A549 treated with ZK216348 at 1 μM for 4 hours (cell line): Measurements from ENCODE around the gene RLN3. TPM values are rescaled to one million over a fixed set of nuclear protein-coding genes. Genes with fewer than 3 reads are reported as not detected.

Experiments
- total RNA-seq: library from RNA; stranded (reverse); fragments of 200-300 nt; extraction: Qiagen RNA extraction; gene quantifications from 5 replicates; pipeline ENCODE4 v1.2.3, GENCODE V29; 2022; ENCODE audit warnings: low read depth

The RLN3 gene
- not detected in 5 replicates for total RNA-seq

GRCh38 chr19:14027856-14028450, at the start of gene RLN3:
RLN3 (plus strand) TSS chr19:14028148; CDS start chr19:14028205, 57 bp downstream.

GRCh38 chr19:14006085-14006765, 21.7 kb upstream of the RLN3 start, which contains the start of gene RFX1:
RFX1 (minus strand) TSS chr19:14006320; CDS start chr19:13993843, 12,477 bp downstream.

GRCh38 chr19:14031719-14032480, 4.0 kb downstream of the RLN3 start, which contains the start of gene IL27RA:
IL27RA (plus strand) TSS chr19:14031762; CDS start chr19:14031873, 111 bp downstream.

GRCh38 chr19:14061751-14062557, 34.0 kb downstream of the RLN3 start, which contains the start of gene PALM3:
PALM3 (minus strand) TSS chr19:14062076; CDS start chr19:14061980, 96 bp downstream.

GRCh38 chr19:14072535-14073260, 44.8 kb downstream of the RLN3 start, which contains the start of gene MISP3:
MISP3 (plus strand) TSS chr19:14072786; CDS start chr19:14073310, 524 bp downstream.

Other genes with a start within 250 kb of the RLN3 start
- gene ZSWIM4, start 232.7 kb upstream of the RLN3 start, total RNA-seq = 3.2 to 6.8 TPM (median 6.0 TPM) in 5 replicates
- gene NANOS3, start 151.0 kb upstream of the RLN3 start, total RNA-seq = 2.3 to 3.7 TPM (median 2.6 TPM) in 5 replicates
- gene BRME1, start 122.0 kb upstream of the RLN3 start, total RNA-seq = 0.14 to 0.85 TPM (median 0.56 TPM) in 4 of 5 replicates, not detected in the other
- 7.6 to 11.7 TPM (median 10.5 TPM) in 5 replicates for gene CC2D1A, start 121.9 kb upstream of the RLN3 start, total RNA-seq
- gene PODNL1, start 89.7 kb upstream of the RLN3 start, total RNA-seq = 0.95 to 1.7 TPM (median 1.0 TPM) in 5 replicates
- gene DCAF15, start 75.6 kb upstream of the RLN3 start, total RNA-seq = 14.5 to 26.5 TPM (median 22.0 TPM) in 5 replicates
- 2.2 to 6.5 TPM (median 5.8 TPM) in 5 replicates for gene RFX1, start 21.8 kb upstream of the RLN3 start, total RNA-seq
- 5.7 to 10.9 TPM (median 9.8 TPM) in 5 replicates for gene IL27RA, start 3.6 kb downstream of the RLN3 start, total RNA-seq
- gene PALM3, start 33.9 kb downstream of the RLN3 start, total RNA-seq = 1.4 to 3.5 TPM (median 1.8 TPM) in 5 replicates
- 2.1 to 5.4 TPM (median 3.9 TPM) in 5 replicates for gene MISP3, start 44.6 kb downstream of the RLN3 start, total RNA-seq
- not detected in 5 replicates for gene C19orf67, start 57.6 kb downstream of the RLN3 start, total RNA-seq
- gene SAMD1, start 62.6 kb downstream of the RLN3 start, total RNA-seq = 25.4 to 49.0 TPM (median 42.9 TPM) in 5 replicates
- 33.3 to 37.7 TPM (median 34.9 TPM) in 5 replicates for gene PRKACA, start 89.6 kb downstream of the RLN3 start, total RNA-seq
- gene ASF1B, start 108.4 kb downstream of the RLN3 start, total RNA-seq = 24.7 to 33.8 TPM (median 33.5 TPM) in 5 replicates
- 2.3 to 5.8 TPM (median 5.1 TPM) in 5 replicates for gene ADGRL1, start 178.0 kb downstream of the RLN3 start, total RNA-seq